Neutrophil (primary cell): ENCODE results near the gene SART1.

Experiments
- H3K27ac ChIP-seq: fragments of 200-600 bp; sonication (generic); 2 replicates; pipeline ENCODE4 v1.5.1; 2016; ENCODE audit warnings: mild to moderate bottlenecking, moderate library complexity
- H3K27me3 ChIP-seq: fragments of 200-600 bp; sonication (generic); 2 replicates; pipeline ENCODE4 v1.6.0; 2016; ENCODE audit warnings: mild to moderate bottlenecking
- H3K36me3 ChIP-seq: fragments of 200-600 bp; sonication (generic); 2 replicates; pipeline ENCODE4 v1.5.1; 2017
- H3K4me1 ChIP-seq, 2 experiments: fragments of 200-600 bp in 1 of 2; sonication (generic) in 1 of 2; 1 replicate in 1 of 2; 2 replicates in 1 of 2; pipeline versions ENCODE4 v1.5.1 to v1.6.1; 2013 to 2016; ENCODE audit warnings: low read depth in 1 of 2, low read length in 1 of 2, mild to moderate bottlenecking in 1 of 2, moderate library complexity in 1 of 2; ENCODE audit not compliant: control insufficient read depth in 1 of 2, insufficient read depth in 1 of 2
- H3K4me3 ChIP-seq, 2 experiments: fragments of 200-600 bp in 1 of 2; sonication (generic) in 1 of 2; 1 replicate in 1 of 2; 2 replicates in 1 of 2; pipeline ENCODE4 v1.5.1; 2013 to 2016; ENCODE audit warnings: low read depth in 1 of 2, low read length in 1 of 2, mild to moderate bottlenecking in 1 of 2, moderate library complexity in 1 of 2
- H3K9me3 ChIP-seq: fragments of 200-600 bp; sonication (generic); 2 replicates; pipeline ENCODE4 v1.5.1; 2016
- TF ChIP-seq, protein P1 (sequence below): fragments of 200-600 bp; sonication (generic); IDR thresholded peaks from 2 replicates; pipeline ENCODE4 v1.5.1; 2016; ENCODE audit warnings: antibody characterized with exemption

SART1 gene

DNA sequence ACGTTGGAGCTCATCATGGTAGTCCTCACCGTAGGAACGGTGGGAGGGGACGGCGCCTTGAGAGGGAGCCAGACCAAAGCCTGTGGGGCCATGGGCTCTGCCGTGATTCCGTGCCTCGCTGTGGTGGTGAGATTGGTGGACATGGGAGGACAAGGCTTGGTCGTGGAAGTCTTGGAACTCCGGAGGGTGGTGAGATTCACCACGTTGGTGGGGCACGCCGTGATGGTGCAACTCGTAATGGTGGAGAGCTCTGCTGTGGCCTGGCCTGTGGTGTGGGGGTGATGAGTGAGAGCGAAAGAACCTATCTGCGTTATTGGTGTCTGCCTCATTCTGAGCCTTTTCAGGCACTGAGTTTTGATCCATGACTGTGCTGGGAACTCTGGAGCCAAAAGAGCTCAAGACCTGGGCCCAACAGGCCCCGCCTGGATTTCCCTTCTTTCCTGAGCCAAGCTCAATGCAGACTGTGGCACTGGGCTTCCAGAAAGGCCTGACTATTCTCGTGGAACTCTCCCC, 64.5 kb downstream of the SART1 start, which contains the start of gene CATSPER1:
Gene CATSPER1 (minus strand): TSS at position 463 of the 513 bp plus-strand sequence. CDS start 100 bp downstream, at position 363.
- Histone ChIP-seq H3K27ac (no peak within 1 kb of the TSS), H3K9me3 (no peaks in the 10 kb centered on the region), H3K4me1 (peaks cover 6 to 18% of the 10 kb centered on the region in 2 experiments), H3K36me3 (no peaks in the 10 kb centered on the region), H3K4me3 (no peak within 1 kb of the TSS), H3K27me3 (peaks cover 30% of the 10 kb centered on the region)
- TF ChIP-seq, protein P1, sequence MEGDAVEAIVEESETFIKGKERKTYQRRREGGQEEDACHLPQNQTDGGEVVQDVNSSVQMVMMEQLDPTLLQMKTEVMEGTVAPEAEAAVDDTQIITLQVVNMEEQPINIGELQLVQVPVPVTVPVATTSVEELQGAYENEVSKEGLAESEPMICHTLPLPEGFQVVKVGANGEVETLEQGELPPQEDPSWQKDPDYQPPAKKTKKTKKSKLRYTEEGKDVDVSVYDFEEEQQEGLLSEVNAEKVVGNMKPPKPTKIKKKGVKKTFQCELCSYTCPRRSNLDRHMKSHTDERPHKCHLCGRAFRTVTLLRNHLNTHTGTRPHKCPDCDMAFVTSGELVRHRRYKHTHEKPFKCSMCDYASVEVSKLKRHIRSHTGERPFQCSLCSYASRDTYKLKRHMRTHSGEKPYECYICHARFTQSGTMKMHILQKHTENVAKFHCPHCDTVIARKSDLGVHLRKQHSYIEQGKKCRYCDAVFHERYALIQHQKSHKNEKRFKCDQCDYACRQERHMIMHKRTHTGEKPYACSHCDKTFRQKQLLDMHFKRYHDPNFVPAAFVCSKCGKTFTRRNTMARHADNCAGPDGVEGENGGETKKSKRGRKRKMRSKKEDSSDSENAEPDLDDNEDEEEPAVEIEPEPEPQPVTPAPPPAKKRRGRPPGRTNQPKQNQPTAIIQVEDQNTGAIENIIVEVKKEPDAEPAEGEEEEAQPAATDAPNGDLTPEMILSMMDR, result no peak
